Thymus (tissue), 11 donors: ENCODE results near the gene WSCD2. TPM values are rescaled to one million over a fixed set of nuclear protein-coding genes. Genes with fewer than 3 reads are reported as not detected.

ENCODE experiments used
- DNase-seq, 9 donors: peaks; one replicate each; pipeline ENCODE4 v3.0.0-alpha.2; 2013; ENCODE audit warnings: low spot score in 9 of 9, low read depth in 6 of 9, missing footprints in 1 of 9
- H3K27ac ChIP-seq, 2 donors: one replicate each; pipeline ENCODE4 v1.5.1; 2013; ENCODE audit warnings: control low read depth in 1 of 2, low read depth in 1 of 2, low read length in 1 of 2, mild to moderate bottlenecking in 1 of 2, moderate library complexity in 1 of 2
- H3K27me3 ChIP-seq, 2 donors: one replicate each; pipeline ENCODE4 v1.5.1; 2013; ENCODE audit warnings: low read length in 1 of 2; ENCODE audit not compliant: control insufficient read depth in 2 of 2, insufficient read depth in 1 of 2
- H3K36me3 ChIP-seq, 2 donors: one replicate each; pipeline ENCODE4 v1.5.1; 2013; ENCODE audit warnings: low read length in 1 of 2, mild to moderate bottlenecking in 1 of 2, moderate library complexity in 1 of 2; ENCODE audit not compliant: control insufficient read depth in 2 of 2, insufficient read depth in 2 of 2
- H3K4me1 ChIP-seq, 2 donors: one replicate each; pipeline ENCODE4 v1.5.1; 2013; ENCODE audit warnings: low read length in 2 of 2; ENCODE audit not compliant: control insufficient read depth in 2 of 2, insufficient read depth in 2 of 2
- H3K4me3 ChIP-seq, 2 donors: one replicate each; pipeline ENCODE4 v1.5.1; 2013; ENCODE audit warnings: low read length in 2 of 2, control low read depth in 1 of 2, mild to moderate bottlenecking in 1 of 2
- H3K9me3 ChIP-seq, 2 donors: one replicate each; pipeline ENCODE4 v1.5.1; 2013; ENCODE audit warnings: low read length in 1 of 2, mild to moderate bottlenecking in 1 of 2; ENCODE audit not compliant: control insufficient read depth in 2 of 2, insufficient read depth in 1 of 2
- WGBS: extraction: QIAGEN DNeasy Blood & Tissue Kit; methylation state at CpG from one replicate; pipeline ENCODE4 v1.1.7; 2013; 5-methylcytosine and 5-hydroxymethylcytosine counted together
- polyA plus RNA-seq: library from polyadenylated mRNA; stranded (reverse); fragments of 200-250 nt; gene quantifications from one replicate; pipeline ENCODE4 v1.2.3, GENCODE V29; 2013
- total RNA-seq: library from RNA; stranded (reverse); fragments of 120-200 nt; gene quantifications from one replicate; pipeline ENCODE4 v1.2.4, GENCODE V29; 2013
- donor health status: healthy.

Gene WSCD2
- total and polyA plus RNA-seq, 2 donors = 0.02 to 0.33 TPM

DNA sequence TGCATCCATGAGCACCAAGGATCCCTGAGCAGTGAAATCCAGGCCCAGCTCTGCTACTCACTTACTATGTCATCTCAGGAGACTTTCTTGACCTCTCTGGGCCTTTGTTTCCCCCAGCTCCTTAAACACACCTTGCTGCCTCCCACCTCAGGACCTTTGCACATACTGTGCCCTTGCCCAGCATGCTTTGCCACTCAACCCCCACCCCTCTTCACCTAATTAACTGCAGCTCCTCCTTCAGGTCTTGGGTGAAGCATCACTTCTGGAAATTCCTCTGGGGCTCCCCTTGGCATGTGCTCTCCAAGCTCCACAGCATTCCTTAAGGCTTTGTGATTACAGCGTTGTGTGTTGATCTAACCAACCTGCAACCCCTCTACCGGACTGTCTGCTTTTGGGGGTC, 15.9 kb downstream of the WSCD2 start:
- no peak for DNase-seq
- H3K4me1 ChIP-seq = no peaks in the 10 kb centered on the region
- H3K36me3 ChIP-seq = no peaks in the 10 kb centered on the region
- no peak overlapping the region for H3K4me3 ChIP-seq
- 90% methylated on average over 2 of the region's 2 CpGs for WGBS
- H3K27me3 ChIP-seq = no peaks in the 10 kb centered on the region
- H3K9me3 ChIP-seq = no peaks in the 10 kb centered on the region
- no peak overlapping the region for H3K27ac ChIP-seq

DNA sequence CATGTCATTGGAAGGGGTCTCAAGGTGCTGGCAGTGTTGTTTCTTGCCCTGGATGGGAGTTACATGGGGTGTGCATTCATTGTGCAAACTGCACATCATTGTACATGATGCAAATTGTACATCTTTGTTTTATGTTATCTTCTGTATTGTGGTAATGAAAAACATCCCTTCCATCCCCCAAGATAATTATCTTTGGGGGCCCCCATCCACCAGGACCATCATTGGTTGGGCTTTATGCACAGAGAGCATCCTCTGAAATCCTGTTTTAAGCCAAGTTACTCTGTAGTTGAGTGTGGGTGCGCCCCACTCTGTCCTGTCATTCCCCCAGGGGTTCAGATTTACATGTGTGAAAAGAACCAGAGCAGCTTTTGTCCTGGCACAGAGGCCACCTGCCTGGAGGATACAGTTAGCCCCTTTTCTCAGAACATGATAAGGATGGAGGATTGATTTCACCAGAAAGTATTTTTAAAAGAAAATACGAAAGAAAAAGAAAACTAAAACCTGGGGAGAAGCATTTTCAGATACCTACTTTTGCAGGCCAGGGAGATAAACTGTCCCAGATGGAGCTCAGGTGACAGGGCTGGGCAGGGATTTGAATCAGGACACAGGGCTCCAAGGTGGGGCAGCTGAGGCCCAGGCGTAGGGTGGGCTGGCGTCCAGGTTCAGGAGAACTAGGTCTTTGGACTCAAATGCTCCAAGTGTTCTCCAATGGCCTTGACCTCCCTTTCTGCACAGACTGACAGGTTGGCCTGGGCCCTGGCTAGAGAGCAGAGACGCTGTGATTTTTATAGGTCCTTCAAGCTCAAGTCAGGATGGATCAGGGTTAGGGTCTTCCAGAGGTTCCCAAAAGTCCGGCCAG, 17.2 kb downstream of the WSCD2 start:
- Histone ChIP-seq H3K4me3 (no peak overlapping the region), H3K27ac (no peak overlapping the region), H3K27me3 (no peaks in the 10 kb centered on the region), H3K36me3 (no peaks in the 10 kb centered on the region), H3K9me3 (no peaks in the 10 kb centered on the region), H3K4me1 (no peaks in the 10 kb centered on the region)
- WGBS = 60% methylated on average over 6 of the region's 6 CpGs
- DNase-seq = no peak

GRCh38 chr12:108147279-108147678, 18.2 kb downstream of the WSCD2 start:
- no peak overlapping the region for H3K27ac ChIP-seq
- H3K27me3 ChIP-seq = no peaks in the 10 kb centered on the region
- no peak overlapping the region for H3K4me3 ChIP-seq
- no peaks in the 10 kb centered on the region for H3K36me3 ChIP-seq
- no peak for DNase-seq
- WGBS = 94% methylated on average over 5 of the region's 5 CpGs
- H3K9me3 ChIP-seq = no peaks in the 10 kb centered on the region
- H3K4me1 ChIP-seq = no peaks in the 10 kb centered on the region

- no peak overlapping the region for H3K4me3 ChIP-seq
- H3K9me3 ChIP-seq = no peaks in the 10 kb centered on the region
- no peaks in the 10 kb centered on the region for H3K36me3 ChIP-seq
- WGBS = 86% methylated on average over 3 of the region's 3 CpGs
- no peaks in the 10 kb centered on the region for H3K4me1 ChIP-seq
- H3K27me3 ChIP-seq = no peaks in the 10 kb centered on the region
- no peak overlapping the region for H3K27ac ChIP-seq
- no peak for DNase-seq
Observed at GRCh38 chr12:108148521-108149074, 19.5 kb downstream of the WSCD2 start.

GRCh38 chr12:108150436-108150835, 21.3 kb downstream of the WSCD2 start:
- no peak for DNase-seq
- Histone ChIP-seq H3K4me1 (no peaks in the 10 kb centered on the region), H3K36me3 (no peaks in the 10 kb centered on the region), H3K27ac (no peak overlapping the region), H3K27me3 (no peaks in the 10 kb centered on the region), H3K4me3 (no peak overlapping the region), H3K9me3 (no peaks in the 10 kb centered on the region)
- WGBS = 89% methylated on average over 7 of the region's 7 CpGs

GRCh38 chr12:108151533-108152169, 22.6 kb downstream of the WSCD2 start:
- Histone ChIP-seq H3K4me3 (no peak overlapping the region), H3K4me1 (no peaks in the 10 kb centered on the region), H3K36me3 (no peaks in the 10 kb centered on the region), H3K27me3 (no peaks in the 10 kb centered on the region), H3K27ac (no peak overlapping the region), H3K9me3 (no peaks in the 10 kb centered on the region)
- no peak for DNase-seq
- WGBS = 59% methylated on average over 12 of the region's 12 CpGs

DNA sequence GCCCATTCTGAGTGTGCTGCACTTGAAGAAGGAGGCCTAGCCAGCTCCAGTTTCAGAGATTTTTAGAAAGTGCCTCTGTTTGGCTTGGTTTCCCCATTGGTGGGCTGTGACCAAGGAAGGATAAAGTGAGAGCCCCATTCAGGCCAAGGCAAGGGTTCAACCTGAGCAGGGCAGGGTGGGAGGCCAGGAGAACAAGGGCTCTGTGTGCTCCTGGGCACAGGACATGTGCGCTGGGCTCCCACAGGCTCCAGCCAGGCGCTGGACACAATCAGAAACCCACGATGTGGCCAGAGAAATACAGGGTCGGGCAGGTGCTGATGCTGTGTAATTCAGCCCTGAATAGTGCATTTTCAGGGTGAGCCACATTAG, 23.1 kb downstream of the WSCD2 start:
- H3K27ac ChIP-seq = no peak overlapping the region
- H3K4me3 ChIP-seq = no peak overlapping the region
- H3K27me3 ChIP-seq = no peaks in the 10 kb centered on the region
- no peaks in the 10 kb centered on the region for H3K4me1 ChIP-seq
- no peak for DNase-seq
- WGBS = 91% methylated on average over 4 of the region's 4 CpGs
- H3K9me3 ChIP-seq = no peaks in the 10 kb centered on the region
- H3K36me3 ChIP-seq = no peaks in the 10 kb centered on the region

DNA sequence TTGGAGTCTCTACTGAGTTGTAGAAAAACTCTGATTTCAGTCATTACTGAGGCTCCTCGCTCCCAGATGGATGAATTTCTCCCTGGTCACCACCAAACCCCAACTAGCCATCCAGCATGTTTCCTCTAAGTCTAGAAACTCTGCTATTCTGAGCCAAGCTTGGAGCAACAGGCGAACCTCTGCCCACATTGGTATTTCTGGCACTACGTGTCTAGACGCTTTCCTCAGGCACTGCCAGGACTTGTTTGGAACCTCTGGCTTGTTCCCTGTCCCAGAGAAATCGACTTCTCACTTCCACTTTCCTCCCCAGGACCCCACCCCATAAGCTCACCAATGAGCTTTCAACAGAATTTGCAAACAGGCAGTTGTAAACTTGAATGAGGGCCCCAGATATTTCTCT, 27.6 kb downstream of the WSCD2 start:
- DNase-seq = no peak
- H3K4me3 ChIP-seq = no peak overlapping the region
- WGBS = 68% methylated on average over 5 of the region's 5 CpGs
- H3K4me1 ChIP-seq = no peaks in the 10 kb centered on the region
- no peak overlapping the region for H3K27ac ChIP-seq
- no peaks in the 10 kb centered on the region for H3K27me3 ChIP-seq
- no peaks in the 10 kb centered on the region for H3K9me3 ChIP-seq
- no peaks in the 10 kb centered on the region for H3K36me3 ChIP-seq

GRCh38 chr12:108157870-108158459, 28.9 kb downstream of the WSCD2 start:
- Histone ChIP-seq H3K9me3 (no peaks in the 10 kb centered on the region), H3K27me3 (no peaks in the 10 kb centered on the region), H3K27ac (no peak overlapping the region), H3K4me1 (no peaks in the 10 kb centered on the region), H3K36me3 (no peaks in the 10 kb centered on the region), H3K4me3 (no peak overlapping the region)
- DNase-seq = no peak
- WGBS = 80% methylated on average over 8 of the region's 8 CpGs
